Measurements from ENCODE around the gene GDPD4. TPM values are rescaled to one million over a fixed set of nuclear protein-coding genes. Genes with fewer than 3 reads are reported as not detected.

GDPD4 gene
- total RNA-seq, 1 donor from 2014 or later: not detected

- no peaks in the 10 kb centered on the region for H3K36me3 ChIP-seq
- no peak overlapping the region for H3K27ac ChIP-seq
- intact Hi-C loops (cut with DNase I): no loop called here
- no peaks in the 10 kb centered on the region for H3K4me1 ChIP-seq
- no peak for TF ChIP-seq CTCF (IDR thresholded peaks at IDR 0.05)
- H3K9me3 ChIP-seq: no peaks in the 10 kb centered on the region
- DNase-seq (ENCODE audit: low spot score in 2 of 2): no peak
- no peak overlapping the region for H3K4me3 ChIP-seq
- no peaks in the 10 kb centered on the region for H3K27me3 ChIP-seq
Measured at GRCh38 chr11:77167111-77167626, 134.3 kb downstream of the GDPD4 start.

Other genes starting within 250 kb of the GDPD4 start
- 7.9 TPM for gene CAPN5, start 234.7 kb downstream of the GDPD4 start, total RNA-seq
- not detected for gene OMP, start 198.8 kb downstream of the GDPD4 start, total RNA-seq
- 46.4 TPM for gene MYO7A, start 173.4 kb downstream of the GDPD4 start, total RNA-seq
- 39.8 TPM for gene PAK1, start 172.4 kb upstream of the GDPD4 start, total RNA-seq

Data from ascending aorta (tissue), 2 donors.